GM18505 (cell line): ENCODE data around the gene SLC9C1.

Experiments used
- ATAC-seq: cut with Tn5 transposase; IDR thresholded peaks from one replicate; pipeline ENCODE4 v1.9.1; 2021; ENCODE audit not compliant: unreplicated experiment
- POLR2A ChIP-seq: IDR thresholded peaks from 4 replicates; pipeline ENCODE4 v1.6.1; 2011; ENCODE audit warnings: borderline replicate concordance; ENCODE audit not compliant: insufficient read depth, insufficient read length; ENCODE audit errors: extremely low read depth

Gene SLC9C1

GRCh38 chr3:112293368-112294321 lies at the start of gene SLC9C1:
Gene SLC9C1 (minus strand): TSS chr3:112294216. CDS start chr3:112286791, 7,425 bp downstream.
- no peak for TF ChIP-seq POLR2A
- peak; percentile 49 for ATAC-seq

DNA sequence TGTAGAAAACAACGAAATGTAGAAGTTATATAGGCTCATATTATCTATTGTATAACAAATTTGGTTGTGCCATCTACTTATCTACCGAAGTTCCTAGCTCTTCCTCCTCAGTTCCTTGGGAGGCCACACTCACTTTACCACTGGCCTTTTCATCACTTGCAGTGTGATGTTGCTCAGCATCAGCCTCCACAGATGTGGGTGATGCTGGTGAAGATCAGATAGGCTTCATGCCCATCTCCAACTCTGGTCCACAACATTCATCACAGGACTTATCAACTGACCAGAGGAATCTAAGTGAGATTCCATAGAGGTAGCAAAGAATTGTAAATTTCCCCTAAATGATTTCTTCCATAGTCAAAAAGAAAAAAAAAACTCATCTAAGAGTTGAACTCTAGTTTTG lies 47.4 kb upstream of the SLC9C1 start:
- TF ChIP-seq POLR2A, result no peak
- ATAC-seq, result no peak

DNA sequence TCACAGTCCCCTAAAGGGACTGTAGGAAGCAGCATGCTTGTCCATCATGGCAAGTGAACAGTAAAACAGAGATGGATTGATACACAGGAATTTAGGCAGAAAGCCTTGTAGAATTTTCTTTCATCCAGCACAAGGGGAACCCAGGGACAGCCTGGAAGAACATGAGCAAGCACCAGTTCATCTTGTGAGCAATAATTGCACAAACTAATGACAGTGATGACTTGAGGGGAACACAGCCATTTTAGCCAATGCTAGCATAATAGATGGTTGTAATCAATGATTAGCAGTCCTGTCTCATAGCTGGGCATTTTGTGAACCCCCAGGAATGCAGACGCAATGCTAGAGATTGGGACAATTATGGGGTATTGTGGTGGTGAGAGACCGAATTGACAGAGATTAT lies 45.6 kb upstream of the SLC9C1 start:
- ATAC-seq, result no peak
- no peak for TF ChIP-seq POLR2A

- no peak for TF ChIP-seq POLR2A
- ATAC-seq, result no peak
Observed at GRCh38 chr3:112339134-112339533, 45.1 kb upstream of the SLC9C1 start.

GRCh38 chr3:112338727-112339056 lies 44.7 kb upstream of the SLC9C1 start:
- TF ChIP-seq POLR2A, result no peak
- ATAC-seq, result no peak

GRCh38 chr3:112338021-112338726 lies 44.2 kb upstream of the SLC9C1 start:
- ATAC-seq, result no peak
- TF ChIP-seq POLR2A, result no peak

GRCh38 chr3:112335434-112335781 lies 41.4 kb upstream of the SLC9C1 start:
- ATAC-seq, result no peak

DNA sequence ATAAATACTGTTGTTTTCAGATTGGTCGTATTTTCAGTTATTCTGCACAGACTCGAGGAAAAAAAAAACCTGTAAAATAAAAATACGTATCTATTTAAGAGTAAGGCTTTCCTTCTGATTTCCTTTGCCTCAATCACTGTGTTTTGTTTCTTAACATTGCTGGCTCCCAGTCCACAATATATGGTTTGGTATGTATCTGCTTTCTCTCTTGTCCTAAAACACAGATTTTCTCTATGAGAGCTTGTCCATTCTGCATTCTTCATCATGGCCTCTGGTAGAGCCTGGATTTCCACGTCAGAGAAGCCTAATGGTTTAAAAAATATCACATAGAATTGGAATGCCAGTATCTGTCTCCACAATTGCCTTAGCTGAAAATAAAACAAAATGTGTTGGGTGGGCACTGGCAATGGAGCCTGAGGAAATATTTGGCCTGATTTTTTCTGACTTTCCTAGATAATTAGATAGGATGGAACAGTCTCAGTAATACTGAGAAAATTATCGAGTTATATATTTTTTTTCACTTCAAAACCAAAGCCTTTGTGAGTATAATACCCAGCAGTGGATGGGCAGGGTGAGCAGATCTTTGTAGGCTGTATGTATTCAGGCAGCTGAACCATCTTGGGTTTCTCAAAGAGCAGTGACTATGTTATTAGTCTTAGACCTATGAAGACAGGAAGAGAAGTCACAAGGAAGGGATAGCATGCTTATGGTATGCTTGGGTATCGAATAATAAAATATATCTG lies 40.8 kb upstream of the SLC9C1 start:
- no peak for ATAC-seq

More at GRCh38 chr3:112335434-112335781, 41.4 kb upstream of the SLC9C1 start:
- TF ChIP-seq POLR2A, result no peak

GRCh38 chr3:112333381-112334317 lies 39.6 kb upstream of the SLC9C1 start:
- no peak for TF ChIP-seq POLR2A
- peak; percentile 45 for ATAC-seq

More for the DNA sequence above, 40.8 kb upstream of the SLC9C1 start:
- no peak for TF ChIP-seq POLR2A

DNA sequence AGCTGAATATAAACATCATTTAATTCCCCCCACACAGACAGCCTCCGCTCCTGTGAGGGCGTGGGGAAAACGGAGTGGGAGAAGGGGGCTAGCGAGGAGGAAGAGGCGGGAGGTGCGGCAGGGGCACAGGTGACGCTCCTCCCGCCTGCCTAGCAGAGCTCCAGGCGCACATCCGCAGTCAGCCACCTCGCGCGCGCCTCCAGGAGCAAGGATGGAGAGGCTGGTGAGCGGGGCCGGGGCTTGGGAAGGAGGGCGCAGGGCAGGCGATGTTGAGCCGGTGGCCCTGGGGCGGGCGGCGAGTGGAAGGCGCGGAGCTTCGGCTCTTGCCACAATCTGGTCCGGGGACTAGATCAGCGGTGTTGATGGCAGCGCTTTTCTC lies 39.0 kb upstream of the SLC9C1 start, which contains the start of gene CD200:
TSS of gene CD200 (plus strand) at position 155 of the 379 bp plus-strand sequence. CDS start at position 212, 57 bp downstream.
- peak; percentile 51 for ATAC-seq
- TF ChIP-seq POLR2A, result peak; percentile 71

DNA sequence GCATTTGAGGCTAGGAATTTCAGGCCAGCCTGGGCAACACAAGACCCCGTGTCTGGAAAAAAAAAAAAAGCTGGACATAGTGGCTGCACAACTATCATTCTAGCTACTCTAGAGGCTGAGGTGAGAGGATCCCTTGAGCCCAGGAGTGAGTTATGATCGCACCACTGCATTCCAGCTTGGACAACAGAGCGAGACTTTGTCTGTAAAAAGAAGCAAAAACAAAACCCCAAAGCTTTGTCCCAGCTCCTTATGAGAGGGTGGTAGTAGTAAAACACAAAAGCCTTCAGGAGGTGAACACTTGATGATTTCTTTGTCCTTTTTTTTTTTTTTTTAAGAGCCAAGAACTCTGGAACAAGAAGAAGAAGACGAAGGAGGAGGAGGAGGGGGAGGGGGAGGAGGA lies 37.8 kb upstream of the SLC9C1 start:
- TF ChIP-seq POLR2A, result no peak
- ATAC-seq, result no peak

DNA sequence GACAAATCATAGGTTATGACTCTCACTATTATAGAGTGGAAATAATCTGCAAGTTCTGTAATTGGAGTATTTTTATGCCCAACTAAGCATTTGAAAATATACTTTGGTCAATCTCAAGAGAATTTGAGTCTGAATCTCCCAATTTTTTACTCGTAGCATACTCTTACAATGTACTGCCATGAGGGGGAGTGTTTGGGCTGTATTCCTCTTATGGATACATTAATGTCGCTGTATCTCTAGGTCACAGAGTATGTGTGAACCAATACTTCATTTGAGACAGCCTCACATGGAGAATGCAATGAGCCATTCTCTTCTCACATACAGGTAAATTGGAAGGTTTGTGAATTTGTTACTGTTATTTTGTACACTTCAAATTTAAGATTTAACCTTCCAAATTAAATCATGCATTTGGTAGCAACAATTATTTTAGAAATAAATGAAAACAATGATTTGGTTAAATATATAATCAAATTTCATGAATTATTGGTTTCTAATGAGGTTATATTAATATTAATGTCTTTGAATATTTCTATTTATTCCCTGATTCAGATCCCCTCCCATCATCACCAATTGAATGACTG lies 33.4 kb upstream of the SLC9C1 start:
- no peak for TF ChIP-seq POLR2A
- peak; percentile 97 for ATAC-seq

- TF ChIP-seq POLR2A, result no peak
- ATAC-seq, result no peak
Observed at GRCh38 chr3:112321867-112322652, 28.0 kb upstream of the SLC9C1 start.
